Caco-2 (cell line): ENCODE results near the gene CTIF. TPM values are rescaled to one million over a fixed set of nuclear protein-coding genes. Genes with fewer than 3 reads are reported as not detected.
"Not testable (repeated sequence)": the region's sequence is repeated elsewhere in the genome, so short reads cannot be mapped to it uniquely, and the experiment has no call there.

Experiments used
- BruUV-seq: library from RNA; stranded (reverse); fragments of 400-500 nt; replicated peaks from 2 replicates; lab custom pipeline; 2021; lab: Mats Ljungman, UMichigan
- CTCF ChIA-PET: fragments of 300-600 bp; sonication (Branson Sonifier 250); formaldehyde crosslinking; loops from one replicate; lab custom pipeline; 2022; ENCODE audit warnings: antibody characterized with exemption; lab: Charles Lee
- POLR2A ChIA-PET: fragments of 300-600 bp; sonication (Branson Sonifier 250); formaldehyde crosslinking; loops from one replicate; lab custom pipeline; 2022; ENCODE audit warnings: antibody characterized with exemption; lab: Charles Lee
- DNase-seq, 2 experiments: peaks; one replicate each; pipeline versions ENCODE4 v3.0.0 to v3.0.0-alpha.2; 2020 to 2022
- H3K27me3 ChIP-seq: replicated peaks from 2 replicates; pipeline ENCODE4 v1.6.0; 2011; ENCODE audit warnings: low read length; ENCODE audit not compliant: control insufficient read depth, insufficient read depth
- H3K36me3 ChIP-seq: 2 replicates; pipeline ENCODE4 v1.5.1; 2011; ENCODE audit warnings: low read length; ENCODE audit not compliant: control insufficient read depth, insufficient read depth
- H3K4me1 ChIP-seq: fragments of 250-450 bp; sonication (Bioruptor Pico); 2 replicates; pipeline ENCODE4 v1.5.1; 2020; ENCODE audit warnings: mild to moderate bottlenecking
- H3K4me3 ChIP-seq: 2 replicates; pipeline ENCODE4 v1.5.1; 2011; ENCODE audit warnings: low read depth, mild to moderate bottlenecking, control low read depth, low read length
- H3K9me3 ChIP-seq: fragments of 250-450 bp; sonication (Bioruptor Pico); 2 replicates; pipeline ENCODE4 v1.5.1; 2020; ENCODE audit warnings: mild to moderate bottlenecking, moderate library complexity
- H3K27ac Mint-ChIP-seq: one replicate; pipeline ENCODE4 v1.8.0; 2022; ENCODE audit warnings: mixed read lengths; ENCODE audit not compliant: unreplicated experiment
- H3K27me3 Mint-ChIP-seq: one replicate; pipeline ENCODE4 v1.8.0; 2022; ENCODE audit warnings: mixed read lengths; ENCODE audit not compliant: insufficient read depth, unreplicated experiment
- H3K36me3 Mint-ChIP-seq: one replicate; pipeline ENCODE4 v1.8.0; 2022; ENCODE audit warnings: mild to moderate bottlenecking, mixed read lengths; ENCODE audit not compliant: insufficient read depth, unreplicated experiment
- H3K4me1 Mint-ChIP-seq: one replicate; pipeline ENCODE4 v1.8.0; 2022; ENCODE audit warnings: low read depth, mixed read lengths; ENCODE audit not compliant: unreplicated experiment
- H3K4me3 Mint-ChIP-seq: one replicate; pipeline ENCODE4 v1.8.0; 2022; ENCODE audit warnings: mild to moderate bottlenecking, moderate library complexity, mixed read lengths; ENCODE audit not compliant: unreplicated experiment
- H3K9me3 Mint-ChIP-seq: one replicate; pipeline ENCODE4 v1.8.0; 2022; ENCODE audit warnings: mixed read lengths; ENCODE audit not compliant: unreplicated experiment
- CTCF ChIP-seq, 2 experiments: fragments of 200-600 bp in 1 of 2; IDR thresholded peaks; 1 replicate in 1 of 2; 2 replicates in 1 of 2; pipeline versions ENCODE4 v1.5.1 to v1.8.0; 2011 to 2022; ENCODE audit warnings: antibody characterized with exemption in 1 of 2, control low read depth in 1 of 2, inconsistent platforms in 1 of 2, low read depth in 1 of 2, low read length in 1 of 2, mild to moderate bottlenecking in 1 of 2, moderate library complexity in 1 of 2; ENCODE audit not compliant: insufficient read depth in 1 of 2, severe bottlenecking in 1 of 2, unreplicated experiment in 1 of 2
- intact Hi-C: fragments of 100-400 bp; cut with micrococcal nuclease; formaldehyde crosslinking; loops from one replicate; pipeline ENCODE4 v1.10.0; 2022; ENCODE audit not compliant: unreplicated experiment
- total RNA-seq: library from RNA; stranded (reverse); gene quantifications from 2 replicates; pipeline ENCODE4 v1.2.3, GENCODE V29; 2022

Gene CTIF
- total RNA-seq, 1 experiment from 2014 or later: 19.9 TPM

DNA sequence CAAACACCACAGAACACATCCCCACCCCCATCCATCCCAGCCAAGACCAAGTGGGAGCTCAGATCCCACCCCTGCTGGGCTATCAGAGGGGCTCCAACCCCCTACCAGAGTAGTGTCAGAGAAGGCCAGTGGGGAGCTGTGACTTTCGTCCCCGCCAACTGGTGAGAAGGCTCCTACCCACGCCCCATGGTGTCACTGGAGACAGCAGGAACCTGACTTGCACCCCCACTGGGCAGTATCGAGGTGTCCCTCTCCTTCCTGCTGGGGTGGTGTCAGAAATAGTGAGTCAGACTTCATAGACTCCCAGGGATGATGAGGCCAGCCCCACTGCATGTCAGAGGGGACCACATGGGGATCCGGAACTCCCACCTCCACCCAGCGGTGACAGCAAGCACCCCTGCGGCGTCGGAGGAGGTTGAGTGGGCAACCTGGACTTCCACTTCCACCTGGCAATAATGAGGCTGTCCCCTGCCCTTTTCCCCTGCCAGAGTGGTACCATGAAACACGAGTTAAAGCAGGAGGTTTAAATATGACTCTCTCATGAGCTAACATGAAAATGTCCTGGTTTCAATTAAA is 106.7 kb downstream of the CTIF start:
- no peak overlapping the region for H3K4me3 Mint-ChIP-seq
- DNase-seq: no peak
- CTCF ChIA-PET: no interaction called here
- no peaks in the 10 kb centered on the region for H3K9me3 ChIP-seq
- H3K4me1 Mint-ChIP-seq: no peaks in the 10 kb centered on the region
- H3K27me3 Mint-ChIP-seq: no peaks in the 10 kb centered on the region
- peaks cover 6% of the 10 kb centered on the region for H3K36me3 Mint-ChIP-seq
- intact Hi-C loops: no loop called here
- H3K4me1 ChIP-seq: no peaks in the 10 kb centered on the region
- H3K27ac Mint-ChIP-seq: no peak overlapping the region
- POLR2A ChIA-PET: interaction anchor here (0.6 kb wide), 1 partner anchor 363 kb away, joined by 3 read pairs; no protein-coding TSS in a partner anchor
- no TSS peak for BruUV-seq
- no peak for TF ChIP-seq CTCF (IDR thresholded peaks at IDR 0.05; ENCODE audit: insufficient read depth in 1 of 2, low read depth in 1 of 2, low read length in 1 of 2, severe bottlenecking in 1 of 2, unreplicated experiment in 1 of 2)
- H3K4me3 ChIP-seq: no peak overlapping the region
- no peaks in the 10 kb centered on the region for H3K27me3 ChIP-seq
- H3K9me3 Mint-ChIP-seq: peaks cover 8% of the 10 kb centered on the region
- H3K36me3 ChIP-seq: no peaks in the 10 kb centered on the region

DNA sequence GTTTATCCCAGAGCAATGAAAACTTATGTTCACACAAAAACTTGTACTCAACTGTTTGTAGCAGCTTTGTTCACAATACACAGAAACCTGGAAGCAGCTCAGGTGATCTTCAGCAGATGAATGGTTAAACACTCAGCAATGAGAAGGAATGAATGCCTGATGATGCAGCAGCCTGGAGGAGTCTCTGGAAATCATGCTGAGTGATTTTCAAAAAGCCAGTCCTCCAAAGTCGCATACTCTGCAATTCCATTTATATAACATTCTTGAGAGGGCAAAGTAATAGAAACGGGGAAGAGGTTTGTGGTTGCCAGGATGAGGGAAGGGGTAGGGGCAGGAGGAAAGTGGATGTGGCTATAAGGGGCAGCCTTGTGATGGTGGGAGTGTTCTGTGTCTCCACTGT is 108.1 kb downstream of the CTIF start:
- Histone ChIP-seq H3K27me3 (no peaks in the 10 kb centered on the region), H3K9me3 (no peaks in the 10 kb centered on the region), H3K36me3 (no peaks in the 10 kb centered on the region), H3K4me3 (no peak overlapping the region), H3K4me1 (no peaks in the 10 kb centered on the region)
- peaks cover 6% of the 10 kb centered on the region for H3K36me3 Mint-ChIP-seq
- TF ChIP-seq CTCF (IDR thresholded peaks at IDR 0.05; ENCODE audit: insufficient read depth in 1 of 2, low read depth in 1 of 2, low read length in 1 of 2, severe bottlenecking in 1 of 2, unreplicated experiment in 1 of 2): no peak
- no peaks in the 10 kb centered on the region for H3K27me3 Mint-ChIP-seq
- DNase-seq: no peak
- BruUV-seq: no TSS peak
- H3K27ac Mint-ChIP-seq: no peak overlapping the region
- intact Hi-C loops: no loop called here
- ChIA-PET POLR2A (no interaction called here), CTCF (no interaction called here)
- H3K4me3 Mint-ChIP-seq: no peak overlapping the region
- peaks cover 15% of the 10 kb centered on the region for H3K9me3 Mint-ChIP-seq
- H3K4me1 Mint-ChIP-seq: no peaks in the 10 kb centered on the region

- BruUV-seq: no TSS peak
- CTCF ChIA-PET: no interaction called here
- Histone ChIP-seq H3K27me3 (no peaks in the 10 kb centered on the region), H3K36me3 (no peaks in the 10 kb centered on the region), H3K4me1 (no peaks in the 10 kb centered on the region), H3K9me3 (no peaks in the 10 kb centered on the region), H3K4me3 (no peak overlapping the region)
- Mint-ChIP-seq H3K4me1 (no peaks in the 10 kb centered on the region), H3K4me3 (no peak overlapping the region), H3K9me3 (peaks cover 18% of the 10 kb centered on the region), H3K27me3 (no peaks in the 10 kb centered on the region), H3K36me3 (peaks cover 6% of the 10 kb centered on the region), H3K27ac (no peak overlapping the region)
- DNase-seq: no peak
- no peak for TF ChIP-seq CTCF (IDR thresholded peaks at IDR 0.05; ENCODE audit: insufficient read depth in 1 of 2, low read depth in 1 of 2, low read length in 1 of 2, severe bottlenecking in 1 of 2, unreplicated experiment in 1 of 2)
- intact Hi-C loops: no loop called here
- POLR2A ChIA-PET: no interaction called here
These were observed 110.4 kb downstream of the CTIF start for GRCh38 chr18:48649231-48649630.

DNA sequence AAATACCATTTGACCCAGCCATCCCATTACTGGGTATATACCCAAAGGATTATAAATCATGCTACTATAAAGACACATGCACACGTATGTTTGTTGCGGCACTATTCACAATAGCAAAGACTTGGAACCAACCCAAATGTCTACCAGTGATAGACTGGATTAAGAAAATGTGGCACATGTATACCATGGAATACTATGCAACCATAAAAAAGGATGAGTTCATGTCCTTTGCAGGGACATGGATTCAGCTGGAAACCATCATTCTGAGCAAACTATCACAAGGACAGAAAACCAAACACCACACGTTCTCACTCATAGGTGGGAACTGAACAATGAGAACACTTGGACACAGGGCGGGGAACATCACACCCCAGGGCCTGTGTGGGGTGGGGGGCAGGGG is 115.8 kb downstream of the CTIF start:
- CTCF ChIA-PET: interaction anchor here (0.6 kb wide), 1 partner anchor 10 kb away, joined by 3 read pairs; no protein-coding TSS in a partner anchor
- not testable (repeated sequence) for H3K27ac Mint-ChIP-seq

More for the DNA sequence above, 115.8 kb downstream of the CTIF start:
- H3K36me3 ChIP-seq, H3K27me3 Mint-ChIP-seq, H3K4me1 Mint-ChIP-seq, H3K27me3 ChIP-seq, H3K36me3 Mint-ChIP-seq, BruUV-seq, POLR2A ChIA-PET, DNase-seq, H3K4me1 ChIP-seq, intact Hi-C loops, H3K4me3 ChIP-seq, H3K4me3 Mint-ChIP-seq, H3K9me3 ChIP-seq: not testable (repeated sequence)
- peaks cover 18% of the 10 kb centered on the region for H3K9me3 Mint-ChIP-seq
